Breast epithelium (tissue), 4 donors: ENCODE measurements around the gene CLEC4G. TPM values are rescaled to one million over a fixed set of nuclear protein-coding genes. Genes with fewer than 3 reads are reported as not detected.

Source experiments
- DNase-seq, 2 donors: peaks; one replicate each; pipeline ENCODE4 v3.0.0-alpha.2; 2019; ENCODE audit warnings: low spot score in 2 of 2
- H3K27ac ChIP-seq, 2 donors: fragments of 200-600 bp; sonication (generic) in 1 of 2; one replicate each; pipeline ENCODE4 v1.5.1; 2016 to 2019; ENCODE audit warnings: mild to moderate bottlenecking in 1 of 2
- H3K27me3 ChIP-seq, 2 donors: fragments of 200-600 bp; sonication (generic) in 1 of 2; one replicate each; pipeline versions ENCODE4 v1.5.1 to v1.6.0; 2017 to 2019; ENCODE audit warnings: control low read depth in 1 of 2, mild to moderate bottlenecking in 1 of 2
- H3K36me3 ChIP-seq: fragments of 200-600 bp; one replicate; pipeline ENCODE4 v1.5.1; 2019
- H3K4me1 ChIP-seq, 2 donors: fragments of 200-600 bp; sonication (generic); one replicate each; pipeline ENCODE4 v1.5.1; 2016 to 2019; ENCODE audit warnings: control low read depth in 1 of 2
- H3K4me3 ChIP-seq, 3 donors: fragments of 200-600 bp; sonication (generic); 1 replicate in 2 of 3; 2 replicates in 1 of 3; pipeline ENCODE4 v1.5.1; 2016 to 2019; ENCODE audit warnings: mild to moderate bottlenecking in 3 of 3, moderate library complexity in 2 of 3
- H3K9me3 ChIP-seq, 2 donors: fragments of 200-600 bp; sonication (generic) in 1 of 2; one replicate each; pipeline ENCODE4 v1.5.1; 2016 to 2019; ENCODE audit warnings: control low read depth in 1 of 2
- CTCF ChIP-seq, 3 donors: fragments of 450-650 bp; IDR thresholded peaks; one replicate each; pipeline ENCODE4 v1.5.1; 2016 to 2017; ENCODE audit warnings: antibody characterized with exemption in 3 of 3, mild to moderate bottlenecking in 3 of 3, moderate library complexity in 3 of 3
- POLR2A ChIP-seq: fragments of 450-650 bp; IDR thresholded peaks from one replicate; pipeline ENCODE4 v1.6.1; 2016; ENCODE audit warnings: antibody characterized with exemption, mild to moderate bottlenecking, moderate library complexity
- POLR2AphosphoS5 ChIP-seq, 3 donors: sonication (generic); formaldehyde crosslinking; IDR thresholded peaks; one replicate each; pipeline ENCODE4 v1.6.1; 2017; ENCODE audit warnings: antibody characterized with exemption in 3 of 3
- intact Hi-C: fragments of 100-400 bp; cut with DNase I; formaldehyde crosslinking; loops from one replicate; pipeline ENCODE4 v1.15.1; 2023; ENCODE audit warnings: low total_unique reads
- total RNA-seq, 3 donors: library from RNA; depleted of rRNA; stranded (reverse); fragments of >200 nt; gene quantifications; one replicate each; pipeline ENCODE4 v1.1.0, GENCODE V29; 2016

The CLEC4G gene
- total RNA-seq, 3 donors from 2014 or later = 1.3 to 3.7 TPM; not detected in 1

DNA sequence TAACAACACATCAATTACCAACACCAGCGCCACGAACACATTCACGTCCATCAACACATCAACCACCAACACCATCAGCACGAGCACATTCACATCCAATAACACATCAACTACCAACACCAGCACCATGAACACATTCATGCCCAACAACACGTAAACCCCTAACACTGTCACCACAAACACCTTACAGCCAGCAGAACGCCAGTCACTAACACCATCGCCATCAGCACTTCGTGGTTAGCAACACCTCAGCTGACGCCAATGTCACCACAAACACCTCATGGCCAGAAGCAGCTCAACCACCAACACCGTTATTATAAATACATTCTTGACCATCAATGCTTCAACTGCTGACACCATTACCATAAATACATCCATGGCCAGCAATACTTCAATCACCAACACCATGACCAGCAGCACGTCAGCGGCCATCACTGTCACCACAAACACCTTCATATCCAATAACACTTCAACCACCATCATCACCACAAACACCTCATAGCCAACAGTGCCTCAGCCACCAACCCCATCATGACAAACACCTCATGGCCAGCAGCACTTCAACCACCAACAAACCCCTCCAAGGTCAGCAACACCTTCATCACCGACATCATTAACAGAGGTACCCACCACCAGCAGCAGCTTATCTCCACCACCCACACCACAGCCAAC is 39.4 kb downstream of the CLEC4G start:
- intact Hi-C loops = no loop called here
- DNase-seq = no peak
- H3K4me1 ChIP-seq = no peaks in the 10 kb centered on the region
- H3K36me3 ChIP-seq = no peaks in the 10 kb centered on the region
- H3K27me3 ChIP-seq = peaks cover 0 to 29% of the 10 kb centered on the region in 2 donors
- no peaks in the 10 kb centered on the region for H3K9me3 ChIP-seq
- H3K4me3 ChIP-seq = no peak overlapping the region
- H3K27ac ChIP-seq = no peak overlapping the region
- TF ChIP-seq POLR2A (no peak), POLR2AphosphoS5 (IDR thresholded peaks at IDR 0.05) (no peak), CTCF (IDR thresholded peaks at IDR 0.05) (no peak)

GRCh38 chr19:7691497-7691896 is 40.4 kb downstream of the CLEC4G start:
- H3K9me3 ChIP-seq = no peaks in the 10 kb centered on the region
- H3K4me3 ChIP-seq = no peak overlapping the region
- peaks cover 0 to 18% of the 10 kb centered on the region in 2 donors for H3K27me3 ChIP-seq
- TF ChIP-seq CTCF (IDR thresholded peaks at IDR 0.05) = no peak
- no peak for TF ChIP-seq POLR2AphosphoS5 (IDR thresholded peaks at IDR 0.05)
- TF ChIP-seq POLR2A = no peak
- H3K27ac ChIP-seq = no peak overlapping the region
- DNase-seq = no peak
- intact Hi-C loops = no loop called here
- no peaks in the 10 kb centered on the region for H3K4me1 ChIP-seq
- H3K36me3 ChIP-seq = no peaks in the 10 kb centered on the region

- intact Hi-C loops = no loop called here
- Histone ChIP-seq H3K27ac (no peak overlapping the region), H3K4me1 (no peaks in the 10 kb centered on the region), H3K27me3 (peaks cover 0 to 18% of the 10 kb centered on the region in 2 donors), H3K9me3 (no peaks in the 10 kb centered on the region), H3K4me3 (no peak overlapping the region), H3K36me3 (no peaks in the 10 kb centered on the region)
- no peak for DNase-seq
- TF ChIP-seq POLR2AphosphoS5 (IDR thresholded peaks at IDR 0.05) = no peak
- TF ChIP-seq POLR2A = no peak
- no peak for TF ChIP-seq CTCF (IDR thresholded peaks at IDR 0.05)
Observed at GRCh38 chr19:7690779-7691258, 41.1 kb downstream of the CLEC4G start.

DNA sequence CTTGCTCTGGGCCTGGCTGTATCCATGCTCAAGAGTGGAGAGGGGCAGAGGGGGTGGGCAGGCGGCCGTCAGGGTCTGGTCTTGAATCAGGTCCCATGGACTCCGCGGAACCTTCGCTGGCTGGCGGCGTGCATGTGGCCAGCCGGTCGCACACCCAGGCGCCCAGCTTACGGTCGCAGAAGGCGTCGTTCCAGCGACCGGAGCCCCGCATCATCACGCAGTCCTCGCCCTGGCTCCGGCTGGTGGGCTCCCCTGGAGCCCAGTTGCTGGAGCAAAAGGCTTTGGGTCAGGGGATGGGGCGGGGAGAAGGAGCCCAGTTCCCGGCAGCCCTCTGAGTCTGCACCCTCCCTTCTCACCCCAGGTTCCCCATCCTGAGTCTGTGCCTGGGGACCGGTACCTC is 42.7 kb downstream of the CLEC4G start:
- Histone ChIP-seq H3K4me1 (no peaks in the 10 kb centered on the region), H3K27ac (no peak overlapping the region), H3K27me3 (peaks cover 0 to 18% of the 10 kb centered on the region in 2 donors), H3K4me3 (no peak overlapping the region), H3K36me3 (no peaks in the 10 kb centered on the region), H3K9me3 (no peaks in the 10 kb centered on the region)
- TF ChIP-seq POLR2AphosphoS5 (IDR thresholded peaks at IDR 0.05) (no peak), CTCF (IDR thresholded peaks at IDR 0.05) (no peak)
- DNase-seq = no peak
- intact Hi-C loops = no loop called here

DNA sequence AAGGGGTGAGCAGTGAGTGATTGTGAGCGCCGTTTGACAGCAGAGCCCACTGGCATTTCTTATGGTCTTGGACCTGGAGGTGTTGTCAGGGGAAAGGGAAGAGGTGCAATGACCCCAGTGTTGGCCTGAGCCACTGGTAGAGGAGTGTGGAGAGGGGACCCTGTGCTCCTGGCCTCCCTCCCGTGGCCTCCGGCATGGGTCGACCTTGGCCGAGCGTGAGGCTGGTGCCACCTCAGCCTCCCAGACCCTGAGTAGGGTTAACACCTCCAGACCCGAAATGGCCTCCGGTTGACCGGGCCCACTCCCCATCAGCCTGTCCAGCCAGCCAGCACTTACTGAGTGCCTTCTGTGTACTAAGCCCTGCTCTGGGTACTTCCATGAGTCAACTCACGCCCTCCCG is 44.7 kb downstream of the CLEC4G start:
- TF ChIP-seq CTCF (IDR thresholded peaks at IDR 0.05) = no peak
- TF ChIP-seq POLR2A = no peak
- no peak for TF ChIP-seq POLR2AphosphoS5 (IDR thresholded peaks at IDR 0.05)
- DNase-seq = no peak
- peaks cover 0 to 18% of the 10 kb centered on the region in 2 donors for H3K27me3 ChIP-seq
- no peaks in the 10 kb centered on the region for H3K4me1 ChIP-seq
- no peak overlapping the region for H3K4me3 ChIP-seq
- H3K27ac ChIP-seq = no peak overlapping the region
- no peaks in the 10 kb centered on the region for H3K9me3 ChIP-seq
- H3K36me3 ChIP-seq = no peaks in the 10 kb centered on the region
- intact Hi-C loops = no loop called here
